HG03025 (cell line): ENCODE data around the gene CACNA1D.
A peak's percentile ranks its signal among the peaks of the same experiment; 100 is the strongest.

ENCODE experiments used
- ATAC-seq: cut with Tn5 transposase; IDR thresholded peaks from one replicate; pipeline ENCODE4 v1.9.1; 2021; ENCODE audit warnings: mild to moderate bottlenecking, moderate library complexity; ENCODE audit not compliant: unreplicated experiment, low FRiP score

The CACNA1D gene

GRCh38 chr3:53815067-53815466 is 320.7 kb downstream of the CACNA1D start:
- ATAC-seq, result no peak

GRCh38 chr3:53815651-53816050 is 321.2 kb downstream of the CACNA1D start:
- ATAC-seq, result no peak

- ATAC-seq, result no peak
These were observed 322.0 kb downstream of the CACNA1D start for GRCh38 chr3:53816425-53816824.

- ATAC-seq, result no peak
These were observed 322.8 kb downstream of the CACNA1D start for GRCh38 chr3:53817211-53817610.

GRCh38 chr3:53817809-53818208 is 323.4 kb downstream of the CACNA1D start:
- ATAC-seq, result no peak

GRCh38 chr3:53818221-53819162 is 324.1 kb downstream of the CACNA1D start:
- no peak for ATAC-seq

GRCh38 chr3:53819163-53819868 is 324.9 kb downstream of the CACNA1D start:
- ATAC-seq, result no peak

GRCh38 chr3:53820084-53820483 is 325.7 kb downstream of the CACNA1D start:
- no peak for ATAC-seq

- ATAC-seq, result no peak
These were observed 326.6 kb downstream of the CACNA1D start for GRCh38 chr3:53820756-53821580.

GRCh38 chr3:53821631-53822121 is 327.3 kb downstream of the CACNA1D start:
- ATAC-seq, result peak; percentile 51

- no peak for ATAC-seq
These were observed 327.9 kb downstream of the CACNA1D start for GRCh38 chr3:53822331-53822741.

- ATAC-seq, result no peak
These were observed 328.9 kb downstream of the CACNA1D start for GRCh38 chr3:53823026-53823955.

GRCh38 chr3:53823956-53824657 is 329.7 kb downstream of the CACNA1D start:
- ATAC-seq, result no peak

- ATAC-seq, result no peak
These were observed 330.4 kb downstream of the CACNA1D start for GRCh38 chr3:53824795-53825194.

- ATAC-seq, result no peak
These were observed 331.6 kb downstream of the CACNA1D start for GRCh38 chr3:53826048-53826447.

- ATAC-seq, result no peak
These were observed 334.2 kb downstream of the CACNA1D start for GRCh38 chr3:53828581-53828980.

- ATAC-seq, result no peak
These were observed 335.2 kb downstream of the CACNA1D start for GRCh38 chr3:53829605-53830004.

- no peak for ATAC-seq
These were observed 336.5 kb downstream of the CACNA1D start for GRCh38 chr3:53830944-53831343.
